Cardiac muscle cell (in vitro differentiated cells and primary cell): Measurements from ENCODE around the gene SLC50A1. TPM values are rescaled to one million over a fixed set of nuclear protein-coding genes. Genes with fewer than 3 reads are reported as not detected.

Source experiments
- DNase-seq, 2 donors: peaks; one replicate each; pipeline versions ENCODE4 v3.0.0 to v3.0.0-alpha.2; 2010 to 2017; ENCODE audit warnings: low read depth in 1 of 2, low spot score in 1 of 2
- H3K27ac ChIP-seq: fragments of 200-600 bp; sonication (generic); 2 replicates; pipeline ENCODE4 v1.5.1; 2016
- H3K27me3 ChIP-seq: fragments of 200-600 bp; sonication (generic); 2 replicates; pipeline ENCODE4 v1.6.0; 2016; ENCODE audit warnings: control low read depth
- H3K36me3 ChIP-seq: fragments of 200-600 bp; sonication (generic); 2 replicates; pipeline ENCODE4 v1.5.1; 2016; ENCODE audit warnings: control low read depth
- H3K4me1 ChIP-seq: fragments of 200-600 bp; sonication (generic); 2 replicates; pipeline ENCODE4 v1.8.1; 2017; ENCODE audit warnings: low read depth, mild to moderate bottlenecking, mixed run types
- H3K4me3 ChIP-seq: fragments of 200-600 bp; sonication (generic); 2 replicates; pipeline ENCODE4 v1.5.1; 2016; ENCODE audit warnings: mild to moderate bottlenecking
- H3K9me3 ChIP-seq: fragments of 200-600 bp; sonication (generic); 2 replicates; pipeline ENCODE4 v1.5.1; 2017; ENCODE audit warnings: low read depth, mild to moderate bottlenecking, control low read depth
- polyA plus RNA-seq: library from polyadenylated mRNA; unstranded; fragments of >200 nt; fragmentation: Nextera tagmentation; extraction: Ambion mirVana; gene quantifications from 2 replicates; pipeline ENCODE4 v1.2.1, GENCODE V29; 2016
- total RNA-seq: library from RNA; depleted of rRNA; stranded (reverse); fragments of >200 nt; gene quantifications from 2 replicates; pipeline ENCODE4 v1.2.3, GENCODE V29; 2016
- TF ChIP-seq, protein P1 (sequence below): IDR thresholded peaks from 2 replicates; pipeline ENCODE4 v1.5.1; 2012; ENCODE audit warnings: low read depth, mild to moderate bottlenecking, low read length

The SLC50A1 gene
- total and polyA plus RNA-seq, 2 experiments from 2014 or later: 18.4 to 50.7 TPM

DNA sequence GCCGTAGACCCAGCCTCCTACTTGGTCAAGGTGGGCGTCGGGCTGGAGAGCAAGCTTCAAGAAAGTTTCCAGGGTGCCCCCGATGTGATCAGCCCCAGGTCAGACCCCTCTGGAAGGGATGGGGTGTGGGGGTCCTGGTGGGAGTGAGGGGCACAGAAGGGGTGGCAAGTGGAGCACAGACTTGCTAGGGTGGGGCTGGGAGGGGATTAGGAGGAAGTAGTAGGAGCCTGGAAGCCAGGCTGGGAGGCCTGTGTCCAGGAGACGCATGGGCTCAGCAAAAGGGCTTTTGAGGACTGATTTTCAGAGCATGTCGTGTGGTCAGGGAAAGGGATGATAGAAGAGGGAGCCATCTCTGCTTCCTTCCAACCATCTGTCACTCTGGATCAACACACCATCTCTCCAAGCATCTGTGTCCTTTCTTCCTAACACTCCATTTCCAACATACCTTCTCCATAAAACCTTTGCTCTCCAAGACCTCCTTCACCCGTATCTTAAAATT is 46.4 kb downstream of the SLC50A1 start:
- H3K4me1 ChIP-seq: peaks cover 10% of the 10 kb centered on the region
- TF ChIP-seq, protein P1, sequence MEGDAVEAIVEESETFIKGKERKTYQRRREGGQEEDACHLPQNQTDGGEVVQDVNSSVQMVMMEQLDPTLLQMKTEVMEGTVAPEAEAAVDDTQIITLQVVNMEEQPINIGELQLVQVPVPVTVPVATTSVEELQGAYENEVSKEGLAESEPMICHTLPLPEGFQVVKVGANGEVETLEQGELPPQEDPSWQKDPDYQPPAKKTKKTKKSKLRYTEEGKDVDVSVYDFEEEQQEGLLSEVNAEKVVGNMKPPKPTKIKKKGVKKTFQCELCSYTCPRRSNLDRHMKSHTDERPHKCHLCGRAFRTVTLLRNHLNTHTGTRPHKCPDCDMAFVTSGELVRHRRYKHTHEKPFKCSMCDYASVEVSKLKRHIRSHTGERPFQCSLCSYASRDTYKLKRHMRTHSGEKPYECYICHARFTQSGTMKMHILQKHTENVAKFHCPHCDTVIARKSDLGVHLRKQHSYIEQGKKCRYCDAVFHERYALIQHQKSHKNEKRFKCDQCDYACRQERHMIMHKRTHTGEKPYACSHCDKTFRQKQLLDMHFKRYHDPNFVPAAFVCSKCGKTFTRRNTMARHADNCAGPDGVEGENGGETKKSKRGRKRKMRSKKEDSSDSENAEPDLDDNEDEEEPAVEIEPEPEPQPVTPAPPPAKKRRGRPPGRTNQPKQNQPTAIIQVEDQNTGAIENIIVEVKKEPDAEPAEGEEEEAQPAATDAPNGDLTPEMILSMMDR: no peak
- H3K4me3 ChIP-seq: no peak overlapping the region
- no peak for DNase-seq
- H3K27me3 ChIP-seq: no peaks in the 10 kb centered on the region
- H3K27ac ChIP-seq: no peak overlapping the region
- H3K36me3 ChIP-seq: no peaks in the 10 kb centered on the region
- H3K9me3 ChIP-seq: no peaks in the 10 kb centered on the region

DNA sequence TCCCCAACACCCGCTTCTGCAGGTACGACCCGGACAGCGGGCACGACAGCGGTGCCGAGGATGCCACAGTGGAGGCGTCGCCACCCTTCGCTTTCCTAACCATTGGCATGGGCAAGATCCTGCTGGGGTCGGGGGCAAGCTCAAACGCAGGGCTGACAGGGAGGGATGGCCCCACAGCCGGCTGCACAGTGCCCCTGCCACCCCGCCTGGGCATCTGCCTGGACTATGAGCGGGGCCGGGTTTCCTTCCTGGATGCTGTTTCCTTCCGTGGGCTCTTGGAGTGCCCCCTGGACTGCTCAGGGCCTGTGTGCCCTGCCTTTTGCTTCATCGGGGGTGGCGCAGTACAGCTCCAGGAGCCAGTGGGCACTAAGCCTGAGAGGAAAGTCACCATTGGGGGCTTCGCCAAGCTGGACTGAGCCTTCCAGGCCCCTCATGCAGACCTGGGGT is 48.1 kb downstream of the SLC50A1 start:
- H3K27ac ChIP-seq: no peak overlapping the region
- no peaks in the 10 kb centered on the region for H3K9me3 ChIP-seq
- TF ChIP-seq, protein P1: no peak
- H3K4me3 ChIP-seq: no peak overlapping the region
- H3K36me3 ChIP-seq: no peaks in the 10 kb centered on the region
- H3K27me3 ChIP-seq: no peaks in the 10 kb centered on the region
- DNase-seq: no peak
- H3K4me1 ChIP-seq: peaks cover 10% of the 10 kb centered on the region

DNA sequence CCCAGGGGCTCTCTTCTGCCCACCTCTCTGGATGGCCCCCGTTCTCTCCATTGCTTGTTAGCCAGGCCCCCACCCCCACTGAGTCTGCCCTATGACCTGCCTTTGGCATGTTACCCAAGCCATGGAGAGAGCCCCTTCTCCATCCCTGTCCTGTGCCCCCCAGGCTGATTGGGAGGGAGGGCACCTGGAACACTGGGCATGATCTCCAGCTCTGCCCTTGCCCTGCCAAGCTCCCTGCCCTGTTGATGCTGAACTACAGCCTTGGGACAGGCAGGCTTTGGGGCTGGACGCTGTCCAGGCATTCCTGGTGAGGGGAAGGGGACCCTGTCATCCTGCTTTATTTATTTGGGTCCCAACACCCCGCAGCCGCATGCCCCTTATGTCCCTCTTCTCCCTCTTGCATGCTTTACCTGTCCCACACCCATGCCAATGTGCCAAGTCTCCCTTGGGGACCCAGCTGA is 48.7 kb downstream of the SLC50A1 start:
- TF ChIP-seq, protein P1: no peak
- no peaks in the 10 kb centered on the region for H3K36me3 ChIP-seq
- H3K4me1 ChIP-seq: peaks cover 10% of the 10 kb centered on the region
- H3K9me3 ChIP-seq: no peaks in the 10 kb centered on the region
- no peak for DNase-seq
- no peaks in the 10 kb centered on the region for H3K27me3 ChIP-seq
- no peak overlapping the region for H3K4me3 ChIP-seq
- H3K27ac ChIP-seq: no peak overlapping the region

DNA sequence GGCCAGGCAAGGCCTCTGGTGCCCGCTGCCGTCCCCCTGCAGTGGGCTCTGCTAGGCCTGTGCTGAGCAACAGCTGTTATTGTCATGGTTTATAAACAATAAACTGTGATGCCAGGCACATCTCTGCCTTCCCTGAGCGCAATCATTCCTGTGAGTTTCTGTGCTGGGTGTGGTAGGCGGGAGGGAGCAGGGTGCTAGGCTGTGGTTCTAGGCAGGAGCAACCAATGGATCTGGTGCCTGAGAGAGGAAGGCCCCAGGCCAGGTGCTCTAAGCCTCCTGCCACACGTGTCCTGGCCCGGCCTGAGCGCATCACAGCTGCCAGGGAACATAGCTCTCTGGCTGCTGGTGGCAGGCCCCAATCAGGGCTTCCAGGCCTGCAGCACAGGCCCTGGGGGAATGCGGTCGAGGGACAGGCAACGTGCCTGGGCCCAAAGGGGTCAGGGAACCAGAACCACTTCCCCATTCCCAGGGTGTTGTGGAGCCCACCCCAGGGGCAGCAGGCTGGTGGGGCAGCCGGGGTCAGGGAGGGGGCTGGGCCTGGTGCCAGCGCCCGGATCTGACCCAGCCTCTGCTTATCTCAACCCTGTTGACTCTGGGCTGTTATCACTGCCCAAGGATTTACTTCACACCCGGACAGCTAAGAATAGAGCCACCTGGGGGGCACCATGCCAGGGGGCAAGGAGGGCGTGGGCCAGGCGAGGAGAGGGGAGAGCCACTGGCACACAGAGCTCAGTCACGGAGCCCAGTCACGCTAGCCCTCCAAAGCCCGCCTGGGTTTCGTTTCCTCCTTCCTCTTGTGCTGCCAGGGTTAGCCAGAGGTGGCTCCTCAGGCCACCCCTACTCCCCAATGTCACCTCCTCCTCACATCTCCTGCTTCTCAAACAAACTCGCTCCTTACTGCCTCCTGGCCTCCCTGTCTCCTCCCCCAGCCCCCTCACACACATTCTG is 49.5 kb downstream of the SLC50A1 start:
- no peaks in the 10 kb centered on the region for H3K9me3 ChIP-seq
- H3K36me3 ChIP-seq: no peaks in the 10 kb centered on the region
- H3K4me3 ChIP-seq: no peak overlapping the region
- TF ChIP-seq, protein P1: no peak
- no peak overlapping the region for H3K27ac ChIP-seq
- H3K4me1 ChIP-seq: peaks cover 10% of the 10 kb centered on the region
- no peaks in the 10 kb centered on the region for H3K27me3 ChIP-seq
- DNase-seq: no peak

DNA sequence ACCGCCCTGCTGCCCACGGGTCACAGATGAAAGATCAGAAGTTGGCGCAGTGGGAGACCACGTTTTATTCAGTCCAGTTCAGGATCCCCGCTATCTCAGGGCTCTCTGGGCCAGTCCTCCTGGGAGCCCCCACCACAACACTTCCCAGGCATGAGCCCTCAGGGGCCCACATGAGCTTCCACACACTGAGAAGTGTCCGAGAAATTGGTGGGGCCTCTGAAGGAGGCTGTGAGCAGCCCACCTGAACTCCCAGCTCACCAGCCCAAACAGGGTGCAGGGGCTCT is 50.1 kb downstream of the SLC50A1 start:
- Histone ChIP-seq H3K9me3 (no peaks in the 10 kb centered on the region), H3K27me3 (no peaks in the 10 kb centered on the region), H3K27ac (no peak overlapping the region), H3K4me1 (peaks cover 10% of the 10 kb centered on the region), H3K36me3 (no peaks in the 10 kb centered on the region), H3K4me3 (no peak overlapping the region)
- TF ChIP-seq, protein P1: no peak
- DNase-seq: no peak
